GM12801 (cell line): ENCODE results near the gene ALG12.

Experiments
- CTCF ChIP-seq: IDR thresholded peaks from one replicate; pipeline ENCODE4 v1.5.1; 2011; ENCODE audit warnings: control low read depth; ENCODE audit not compliant: insufficient read length; ENCODE audit errors: extremely low read depth

The ALG12 gene

GRCh38 chr22:49867303-49868265 lies 50.7 kb downstream of the ALG12 start:
- TF ChIP-seq CTCF, result no peak

GRCh38 chr22:49866646-49867045 lies 51.6 kb downstream of the ALG12 start:
- TF ChIP-seq CTCF, result no peak

- TF ChIP-seq CTCF, result no peak
Measured at GRCh38 chr22:49866134-49866533, 52.1 kb downstream of the ALG12 start.

- no peak for TF ChIP-seq CTCF
Measured at GRCh38 chr22:49865156-49865555, 53.1 kb downstream of the ALG12 start.

- TF ChIP-seq CTCF, result no peak
Measured at GRCh38 chr22:49863931-49864330, 54.3 kb downstream of the ALG12 start.

- no peak for TF ChIP-seq CTCF
Measured at GRCh38 chr22:49862496-49862776, 55.8 kb downstream of the ALG12 start.

GRCh38 chr22:49861642-49862495 lies 56.4 kb downstream of the ALG12 start:
- no peak for TF ChIP-seq CTCF
